H1 (cell line): ENCODE measurements around the gene RNF141. TPM values are rescaled to one million over a fixed set of nuclear protein-coding genes. Genes with fewer than 3 reads are reported as not detected.

Source experiments
- FOSL1 ChIP-seq: IDR thresholded peaks from 2 replicates; pipeline ENCODE4 v1.6.1; 2011; ENCODE audit warnings: mild to moderate bottlenecking, low read depth, low read length, moderate library complexity; ENCODE audit not compliant: insufficient read depth
- polyA plus RNA-seq, 7 experiments: library from polyadenylated mRNA; depleted of rRNA in 3 of 7; stranded (reverse) in 5 of 7; unstranded in 2 of 7; fragments of >200 nt in 5 of 7; fragments of 200-250 nt in 2 of 7; gene quantifications; 1 replicate in 5 of 7; 2 replicates in 1 of 7; 4 replicates in 1 of 7; pipeline versions ENCODE4 v1.2.1 to v1.2.3, GENCODE V29; 2011 to 2013; ENCODE audit warnings: missing spikeins in 2 of 7, mixed read lengths in 2 of 7
- total RNA-seq: library from RNA; stranded (reverse); fragmentation: NEBNext Ultra II Directional; extraction: Animal tissue kit (Norgen Biotek cat#: 25700); gene quantifications from 2 replicates; pipeline ENCODE4 v1.2.1, GENCODE V29; 2021

RNF141 gene
- total and polyA plus RNA-seq, 2 of the 8 experiments (the other 6 are each of a cell fraction or from before 2014, with no cell fraction given): 8.5 to 22.8 TPM

GRCh38 chr11:10503221-10503620 lies 37.8 kb downstream of the RNF141 start (continued):
- TF ChIP-seq FOSL1: no peak
